HEK293 (cell line): Measurements from ENCODE around the gene TMEM19.

Experiments
- BCL11A ChIP-seq: fragments of 450-650 bp; formaldehyde crosslinking; IDR thresholded peaks from 2 replicates; pipeline ENCODE4 v1.5.1; 2016; ENCODE audit warnings: low read depth, missing biosample characterization, missing genetic modification characterization
- BCL11B ChIP-seq: fragments of 450-650 bp; formaldehyde crosslinking; IDR thresholded peaks from 2 replicates; pipeline ENCODE4 v1.5.1; 2016; ENCODE audit warnings: low read depth, missing biosample characterization, missing genetic modification characterization
- GFI1B ChIP-seq: fragments of 450-650 bp; formaldehyde crosslinking; IDR thresholded peaks from 2 replicates; pipeline ENCODE4 v1.5.1; 2016; ENCODE audit warnings: missing biosample characterization, missing genetic modification characterization
- KLF7 ChIP-seq: fragments of 450-650 bp; formaldehyde crosslinking; IDR thresholded peaks from 2 replicates; pipeline ENCODE4 v1.5.1; 2016; ENCODE audit warnings: missing biosample characterization, missing genetic modification characterization, borderline replicate concordance
- SCRT2 ChIP-seq: fragments of 450-650 bp; formaldehyde crosslinking; IDR thresholded peaks from 2 replicates; pipeline ENCODE4 v1.5.1; 2016; ENCODE audit warnings: missing biosample characterization, missing genetic modification characterization
- SP7 ChIP-seq: fragments of 450-650 bp; formaldehyde crosslinking; IDR thresholded peaks from 2 replicates; pipeline ENCODE4 v1.5.1; 2016; ENCODE audit warnings: missing biosample characterization, missing genetic modification characterization
- WT1 ChIP-seq: fragments of 450-650 bp; formaldehyde crosslinking; IDR thresholded peaks from 2 replicates; pipeline ENCODE4 v1.5.1; 2016; ENCODE audit warnings: missing biosample characterization, missing genetic modification characterization
- ZBTB10 ChIP-seq: fragments of 450-650 bp; formaldehyde crosslinking; IDR thresholded peaks from 2 replicates; pipeline ENCODE4 v1.5.1; 2016; ENCODE audit warnings: missing biosample characterization, missing genetic modification characterization
- ZEB2 ChIP-seq: fragments of 450-650 bp; formaldehyde crosslinking; IDR thresholded peaks from 2 replicates; pipeline ENCODE4 v1.5.1; 2016; ENCODE audit warnings: missing biosample characterization, missing genetic modification characterization
- ZNF155 ChIP-seq: fragments of 450-650 bp; formaldehyde crosslinking; IDR thresholded peaks from 2 replicates; pipeline ENCODE4 v1.5.1; 2016; ENCODE audit warnings: missing biosample characterization, missing genetic modification characterization
- ZNF2 ChIP-seq: fragments of 450-650 bp; formaldehyde crosslinking; IDR thresholded peaks from 2 replicates; pipeline ENCODE4 v1.5.1; 2016; ENCODE audit warnings: missing biosample characterization, missing genetic modification characterization
- ZNF280D ChIP-seq: fragments of 450-650 bp; formaldehyde crosslinking; IDR thresholded peaks from 2 replicates; pipeline ENCODE4 v1.5.1; 2016; ENCODE audit warnings: missing biosample characterization, missing genetic modification characterization
- ZNF37A ChIP-seq: fragments of 450-650 bp; IDR thresholded peaks from 2 replicates; pipeline ENCODE4 v1.5.1; 2018; ENCODE audit warnings: missing biosample characterization, missing genetic modification characterization
- ZNF394 ChIP-seq: fragments of 450-650 bp; formaldehyde crosslinking; IDR thresholded peaks from 2 replicates; pipeline ENCODE4 v1.5.1; 2016; ENCODE audit warnings: missing biosample characterization, missing genetic modification characterization, mild to moderate bottlenecking, moderate library complexity, borderline replicate concordance
- ZNF473 ChIP-seq: fragments of 450-650 bp; formaldehyde crosslinking; IDR thresholded peaks from 2 replicates; pipeline ENCODE4 v1.5.1; 2017; ENCODE audit warnings: missing biosample characterization, missing genetic modification characterization
- ZNF610 ChIP-seq: fragments of 450-650 bp; formaldehyde crosslinking; IDR thresholded peaks from 2 replicates; pipeline ENCODE4 v1.5.1; 2016; ENCODE audit warnings: missing biosample characterization, missing genetic modification characterization, borderline replicate concordance
- ZNF624 ChIP-seq: fragments of 450-650 bp; formaldehyde crosslinking; IDR thresholded peaks from 2 replicates; pipeline ENCODE4 v1.5.1; 2017; ENCODE audit warnings: missing biosample characterization, missing genetic modification characterization
- ZNF670 ChIP-seq: fragments of 450-650 bp; formaldehyde crosslinking; IDR thresholded peaks from 2 replicates; pipeline ENCODE4 v1.5.1; 2016; ENCODE audit warnings: missing biosample characterization, missing genetic modification characterization, low read depth
- ZNF768 ChIP-seq: fragments of 450-650 bp; formaldehyde crosslinking; IDR thresholded peaks from 2 replicates; pipeline ENCODE4 v1.5.1; 2018; ENCODE audit warnings: missing biosample characterization, mild to moderate bottlenecking, missing genetic modification characterization
- ZNF843 ChIP-seq: fragments of 450-650 bp; formaldehyde crosslinking; IDR thresholded peaks from 2 replicates; pipeline ENCODE4 v1.5.1; 2016; ENCODE audit warnings: missing biosample characterization, missing genetic modification characterization
- TF ChIP-seq, protein P1 (sequence below): fragments of 450-650 bp; formaldehyde crosslinking; IDR thresholded peaks from 2 replicates; pipeline ENCODE4 v1.5.1; 2016; ENCODE audit warnings: missing biosample characterization, missing genetic modification characterization
- TF ChIP-seq, protein P2 (sequence below): fragments of 450-650 bp; formaldehyde crosslinking; IDR thresholded peaks from 2 replicates; pipeline ENCODE4 v1.5.1; 2016; ENCODE audit warnings: missing biosample characterization, missing genetic modification characterization
- TF ChIP-seq, protein P3 (sequence below): fragments of 450-650 bp; formaldehyde crosslinking; IDR thresholded peaks from 2 replicates; pipeline ENCODE4 v1.5.1; 2016; ENCODE audit warnings: missing biosample characterization, missing genetic modification characterization
- TF ChIP-seq, protein P4 (sequence below): fragments of 450-650 bp; formaldehyde crosslinking; IDR thresholded peaks from 2 replicates; pipeline ENCODE4; 2016; ENCODE audit warnings: missing biosample characterization, missing genetic modification characterization
- TF ChIP-seq, protein P5 (sequence below): fragments of 450-650 bp; formaldehyde crosslinking; IDR thresholded peaks from 2 replicates; pipeline ENCODE4 v1.5.1; 2016; ENCODE audit warnings: missing biosample characterization, missing genetic modification characterization

Gene TMEM19

DNA sequence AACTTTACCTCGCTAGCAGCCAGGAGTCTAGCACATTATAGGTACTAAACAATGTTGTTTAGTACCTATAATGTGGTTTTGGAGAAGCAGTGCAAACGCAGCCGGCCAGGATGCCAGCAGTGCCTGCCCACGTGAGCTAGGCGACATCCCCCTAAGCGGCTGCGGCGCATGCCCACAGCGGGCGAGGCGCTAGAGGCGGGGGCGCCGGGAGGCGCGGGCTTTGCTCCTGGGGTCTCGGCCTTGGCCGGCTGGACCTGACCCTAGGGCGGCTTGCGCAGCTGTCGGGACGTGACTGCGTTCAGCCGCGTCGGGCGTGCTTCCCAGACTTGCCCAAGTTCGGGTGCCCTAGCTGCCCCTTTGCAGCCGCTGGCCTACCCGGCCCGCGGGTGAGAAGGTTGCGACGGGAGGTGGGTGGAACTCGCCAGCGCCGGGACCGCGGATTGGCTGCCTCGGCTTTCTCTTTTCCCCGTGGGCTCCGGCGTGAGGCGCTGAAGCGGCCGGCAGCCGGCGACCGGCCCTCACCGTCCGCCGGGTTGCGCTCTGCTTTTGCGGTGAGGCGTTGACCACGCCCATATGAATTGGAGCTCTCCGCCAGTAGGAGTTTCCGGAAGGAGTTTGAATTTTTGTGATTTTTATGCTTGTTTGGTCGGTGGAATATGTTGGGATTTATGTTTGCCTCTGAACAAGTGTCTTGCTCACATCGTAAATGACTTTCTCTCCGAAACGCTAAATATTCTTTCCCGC lies at the start of gene TMEM19 (continued):
- TF ChIP-seq, protein P1, sequence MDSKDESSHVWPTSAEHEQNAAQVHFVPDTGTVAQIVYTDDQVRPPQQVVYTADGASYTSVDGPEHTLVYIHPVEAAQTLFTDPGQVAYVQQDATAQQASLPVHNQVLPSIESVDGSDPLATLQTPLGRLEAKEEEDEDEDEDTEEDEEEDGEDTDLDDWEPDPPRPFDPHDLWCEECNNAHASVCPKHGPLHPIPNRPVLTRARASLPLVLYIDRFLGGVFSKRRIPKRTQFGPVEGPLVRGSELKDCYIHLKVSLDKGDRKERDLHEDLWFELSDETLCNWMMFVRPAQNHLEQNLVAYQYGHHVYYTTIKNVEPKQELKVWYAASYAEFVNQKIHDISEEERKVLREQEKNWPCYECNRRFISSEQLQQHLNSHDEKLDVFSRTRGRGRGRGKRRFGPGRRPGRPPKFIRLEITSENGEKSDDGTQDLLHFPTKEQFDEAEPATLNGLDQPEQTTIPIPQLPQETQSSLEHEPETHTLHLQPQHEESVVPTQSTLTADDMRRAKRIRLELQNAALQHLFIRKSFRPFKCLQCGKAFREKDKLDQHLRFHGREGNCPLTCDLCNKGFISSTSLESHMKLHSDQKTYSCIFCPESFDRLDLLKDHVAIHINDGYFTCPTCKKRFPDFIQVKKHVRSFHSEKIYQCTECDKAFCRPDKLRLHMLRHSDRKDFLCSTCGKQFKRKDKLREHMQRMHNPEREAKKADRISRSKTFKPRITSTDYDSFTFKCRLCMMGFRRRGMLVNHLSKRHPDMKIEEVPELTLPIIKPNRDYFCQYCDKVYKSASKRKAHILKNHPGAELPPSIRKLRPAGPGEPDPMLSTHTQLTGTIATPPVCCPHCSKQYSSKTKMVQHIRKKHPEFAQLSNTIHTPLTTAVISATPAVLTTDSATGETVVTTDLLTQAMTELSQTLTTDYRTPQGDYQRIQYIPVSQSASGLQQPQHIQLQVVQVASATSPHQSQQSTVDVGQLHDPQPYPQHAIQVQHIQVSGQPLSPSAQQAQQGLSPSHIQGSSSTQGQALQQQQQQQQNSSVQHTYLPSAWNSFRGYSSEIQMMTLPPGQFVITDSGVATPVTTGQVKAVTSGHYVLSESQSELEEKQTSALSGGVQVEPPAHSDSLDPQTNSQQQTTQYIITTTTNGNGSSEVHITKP (tag by site-specific recombination), result peak; percentile 83
- TF ChIP-seq BCL11B (tag by site-specific recombination), result peak; percentile 89
- TF ChIP-seq SP7 (tag by site-specific recombination), result no peak
- TF ChIP-seq, protein P2, sequence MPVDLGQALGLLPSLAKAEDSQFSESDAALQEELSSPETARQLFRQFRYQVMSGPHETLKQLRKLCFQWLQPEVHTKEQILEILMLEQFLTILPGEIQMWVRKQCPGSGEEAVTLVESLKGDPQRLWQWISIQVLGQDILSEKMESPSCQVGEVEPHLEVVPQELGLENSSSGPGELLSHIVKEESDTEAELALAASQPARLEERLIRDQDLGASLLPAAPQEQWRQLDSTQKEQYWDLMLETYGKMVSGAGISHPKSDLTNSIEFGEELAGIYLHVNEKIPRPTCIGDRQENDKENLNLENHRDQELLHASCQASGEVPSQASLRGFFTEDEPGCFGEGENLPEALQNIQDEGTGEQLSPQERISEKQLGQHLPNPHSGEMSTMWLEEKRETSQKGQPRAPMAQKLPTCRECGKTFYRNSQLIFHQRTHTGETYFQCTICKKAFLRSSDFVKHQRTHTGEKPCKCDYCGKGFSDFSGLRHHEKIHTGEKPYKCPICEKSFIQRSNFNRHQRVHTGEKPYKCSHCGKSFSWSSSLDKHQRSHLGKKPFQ (tag by site-specific recombination), result no peak
- TF ChIP-seq ZNF473, result no peak
- TF ChIP-seq ZNF768 (tag by site-specific recombination), result no peak
- no peak for TF ChIP-seq ZNF155 (tag by site-specific recombination)
- peak; percentile 73; the same call in 1 of the 2 replicates for TF ChIP-seq ZEB2
- no peak for TF ChIP-seq ZNF37A (tag by site-specific recombination)
- TF ChIP-seq, protein P3, sequence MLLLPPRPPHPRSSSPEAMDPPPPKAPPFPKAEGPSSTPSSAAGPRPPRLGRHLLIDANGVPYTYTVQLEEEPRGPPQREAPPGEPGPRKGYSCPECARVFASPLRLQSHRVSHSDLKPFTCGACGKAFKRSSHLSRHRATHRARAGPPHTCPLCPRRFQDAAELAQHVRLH (tag by site-specific recombination), result peak; percentile 57; the same call in 1 of the 2 replicates
- no peak for TF ChIP-seq ZNF394 (tag by site-specific recombination)
- TF ChIP-seq, protein P4, sequence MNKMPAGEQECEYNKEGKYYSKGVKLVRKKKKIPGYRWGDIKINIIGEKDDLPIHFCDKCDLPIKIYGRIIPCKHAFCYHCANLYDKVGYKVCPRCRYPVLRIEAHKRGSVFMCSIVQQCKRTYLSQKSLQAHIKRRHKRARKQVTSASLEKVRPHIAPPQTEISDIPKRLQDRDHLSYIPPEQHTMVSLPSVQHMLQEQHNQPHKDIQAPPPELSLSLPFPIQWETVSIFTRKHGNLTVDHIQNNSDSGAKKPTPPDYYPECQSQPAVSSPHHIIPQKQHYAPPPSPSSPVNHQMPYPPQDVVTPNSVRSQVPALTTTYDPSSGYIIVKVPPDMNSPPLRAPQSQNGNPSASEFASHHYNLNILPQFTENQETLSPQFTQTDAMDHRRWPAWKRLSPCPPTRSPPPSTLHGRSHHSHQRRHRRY (tag by site-specific recombination), result no peak
- TF ChIP-seq ZNF624 (tag by site-specific recombination), result no peak
- no peak for TF ChIP-seq ZNF843 (tag by site-specific recombination)
- no peak for TF ChIP-seq KLF7 (tag by site-specific recombination)
- no peak for TF ChIP-seq ZNF670 (tag by site-specific recombination)
- TF ChIP-seq WT1, result no peak
- TF ChIP-seq ZBTB10 (tag by site-specific recombination), result 0 out of 2 replicates have a peak, but pooled peaks have one; percentile 9
- TF ChIP-seq ZNF280D (tag by site-specific recombination), result no peak
- TF ChIP-seq ZNF610 (tag by site-specific recombination), result 0 out of 2 replicates have a peak, but pooled peaks have one; percentile 54
- TF ChIP-seq, protein P5, sequence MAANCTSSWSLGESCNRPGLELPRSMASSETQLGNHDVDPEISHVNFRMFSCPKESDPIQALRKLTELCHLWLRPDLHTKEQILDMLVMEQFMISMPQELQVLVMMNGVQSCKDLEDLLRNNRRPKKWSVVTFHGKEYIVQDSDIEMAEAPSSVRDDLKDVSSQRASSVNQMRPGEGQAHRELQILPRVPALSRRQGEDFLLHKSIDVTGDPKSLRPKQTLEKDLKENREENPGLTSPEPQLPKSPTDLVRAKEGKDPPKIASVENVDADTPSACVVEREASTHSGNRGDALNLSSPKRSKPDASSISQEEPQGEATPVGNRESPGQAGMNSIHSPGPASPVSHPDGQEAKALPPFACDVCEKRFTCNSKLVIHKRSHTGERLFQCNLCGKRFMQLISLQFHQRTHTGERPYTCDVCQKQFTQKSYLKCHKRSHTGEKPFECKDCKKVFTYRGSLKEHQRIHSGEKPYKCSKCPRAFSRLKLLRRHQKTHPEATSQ (tag by site-specific recombination), result no peak
- TF ChIP-seq GFI1B (tag by site-specific recombination), result no peak
- TF ChIP-seq BCL11A (tag by site-specific recombination), result 0 out of 2 replicates have a peak, but pooled peaks have one; percentile 52
- no peak for TF ChIP-seq SCRT2 (tag by site-specific recombination)
- peak; percentile 81; the same call in 1 of the 2 replicates for TF ChIP-seq ZNF2 (tag by site-specific recombination)
